WERI-Rb-1 (cell line): ENCODE measurements around the gene CCDC50.

Experiments
- DNase-seq: peaks from one replicate; pipeline ENCODE4 v3.0.0-alpha.2; 2020
- H3K27ac ChIP-seq: fragments of 250-450 bp; sonication (Bioruptor Pico); 2 replicates; pipeline ENCODE4 v1.5.1; 2020; ENCODE audit warnings: mild to moderate bottlenecking, moderate library complexity
- H3K27me3 ChIP-seq: fragments of 250-450 bp; sonication (Bioruptor Pico); 2 replicates; pipeline ENCODE4 v1.5.1; 2021; ENCODE audit warnings: mild to moderate bottlenecking, low read depth, moderate library complexity; ENCODE audit not compliant: insufficient read depth, severe bottlenecking
- H3K36me3 ChIP-seq: fragments of 250-450 bp; sonication (Bioruptor Pico); 2 replicates; pipeline ENCODE4 v1.5.1; 2020; ENCODE audit warnings: mild to moderate bottlenecking, moderate library complexity
- H3K4me3 ChIP-seq: 2 replicates; pipeline ENCODE4 v1.5.1; 2011; ENCODE audit warnings: low read depth, mild to moderate bottlenecking, control low read depth, low read length
- H3K9me3 ChIP-seq: fragments of 250-450 bp; sonication (Bioruptor Pico); 2 replicates; pipeline ENCODE4 v1.5.1; 2021; ENCODE audit warnings: mild to moderate bottlenecking, moderate library complexity; ENCODE audit not compliant: severe bottlenecking
- TF ChIP-seq, protein P1 (sequence below): IDR thresholded peaks from 2 replicates; pipeline ENCODE4 v1.5.1; 2011; ENCODE audit warnings: low read depth, mild to moderate bottlenecking, control low read depth, inconsistent platforms, low read length

The CCDC50 gene

DNA sequence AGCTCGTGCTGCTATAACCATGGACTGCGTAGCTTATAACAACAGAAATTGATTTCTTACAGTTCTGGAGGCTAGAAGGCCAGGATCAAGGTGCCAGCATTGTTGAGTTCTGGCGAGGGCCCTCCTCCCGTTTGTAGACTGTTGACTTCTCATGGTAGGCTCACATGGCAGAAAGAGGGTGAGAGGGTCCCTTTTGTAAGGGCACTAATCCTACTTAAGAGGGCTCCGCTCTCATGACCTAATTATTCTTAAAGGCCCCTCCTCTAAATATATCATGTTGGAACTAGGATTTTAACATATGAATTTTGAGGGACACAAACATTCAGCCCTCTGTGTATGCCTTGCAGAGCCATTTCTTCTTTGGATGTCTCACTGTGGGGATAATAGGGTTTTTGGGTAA lies 103.0 kb downstream of the CCDC50 start:
- TF ChIP-seq, protein P1, sequence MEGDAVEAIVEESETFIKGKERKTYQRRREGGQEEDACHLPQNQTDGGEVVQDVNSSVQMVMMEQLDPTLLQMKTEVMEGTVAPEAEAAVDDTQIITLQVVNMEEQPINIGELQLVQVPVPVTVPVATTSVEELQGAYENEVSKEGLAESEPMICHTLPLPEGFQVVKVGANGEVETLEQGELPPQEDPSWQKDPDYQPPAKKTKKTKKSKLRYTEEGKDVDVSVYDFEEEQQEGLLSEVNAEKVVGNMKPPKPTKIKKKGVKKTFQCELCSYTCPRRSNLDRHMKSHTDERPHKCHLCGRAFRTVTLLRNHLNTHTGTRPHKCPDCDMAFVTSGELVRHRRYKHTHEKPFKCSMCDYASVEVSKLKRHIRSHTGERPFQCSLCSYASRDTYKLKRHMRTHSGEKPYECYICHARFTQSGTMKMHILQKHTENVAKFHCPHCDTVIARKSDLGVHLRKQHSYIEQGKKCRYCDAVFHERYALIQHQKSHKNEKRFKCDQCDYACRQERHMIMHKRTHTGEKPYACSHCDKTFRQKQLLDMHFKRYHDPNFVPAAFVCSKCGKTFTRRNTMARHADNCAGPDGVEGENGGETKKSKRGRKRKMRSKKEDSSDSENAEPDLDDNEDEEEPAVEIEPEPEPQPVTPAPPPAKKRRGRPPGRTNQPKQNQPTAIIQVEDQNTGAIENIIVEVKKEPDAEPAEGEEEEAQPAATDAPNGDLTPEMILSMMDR, result no peak
- no peak for DNase-seq
- Histone ChIP-seq H3K36me3 (no peaks in the 10 kb centered on the region), H3K27ac (no peak overlapping the region), H3K27me3 (no peaks in the 10 kb centered on the region), H3K9me3 (no peaks in the 10 kb centered on the region), H3K4me3 (no peak overlapping the region)

DNA sequence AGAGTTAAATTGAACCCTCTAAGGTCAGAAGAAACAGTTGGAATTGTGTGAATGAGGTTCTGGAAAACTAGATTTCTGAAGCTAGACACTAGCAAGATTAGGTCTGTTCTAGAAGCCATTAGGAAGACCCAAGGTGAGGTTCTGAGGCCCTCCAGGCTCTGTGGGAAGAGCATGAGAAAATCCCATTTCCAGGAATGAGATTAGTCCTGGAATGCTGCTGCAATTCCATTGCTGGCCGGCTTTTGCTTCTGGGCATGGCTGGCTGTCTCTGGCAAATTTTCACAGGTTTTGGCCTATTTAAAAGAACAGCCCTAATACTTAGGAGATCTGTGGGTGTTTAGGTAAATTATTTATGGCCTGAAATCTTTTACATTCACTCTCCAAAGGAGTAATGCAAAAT lies 104.8 kb downstream of the CCDC50 start:
- TF ChIP-seq, protein P1, result no peak
- no peak for DNase-seq
- Histone ChIP-seq H3K27me3 (no peaks in the 10 kb centered on the region), H3K36me3 (no peaks in the 10 kb centered on the region), H3K9me3 (no peaks in the 10 kb centered on the region), H3K27ac (no peak overlapping the region), H3K4me3 (no peak overlapping the region)

DNA sequence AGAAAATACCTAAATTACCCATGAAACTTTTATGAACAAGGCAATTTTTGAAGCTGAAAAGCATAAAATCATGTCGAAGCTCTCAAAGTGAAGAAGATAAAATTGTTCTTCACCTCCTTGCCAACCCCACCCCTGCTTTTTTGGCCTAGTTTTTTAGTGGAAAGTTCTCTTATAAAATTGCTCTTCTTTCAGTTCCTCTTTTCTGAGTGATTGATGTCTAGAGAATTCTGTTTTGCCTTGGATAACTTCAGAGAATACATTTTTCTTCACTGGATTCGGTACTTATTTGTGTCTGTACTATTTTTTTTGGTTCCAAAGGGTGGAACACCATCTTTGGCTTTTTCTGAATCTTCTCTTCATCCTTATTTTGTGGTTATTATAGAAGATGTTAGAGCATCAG lies 106.8 kb downstream of the CCDC50 start:
- no peaks in the 10 kb centered on the region for H3K36me3 ChIP-seq
- no peak overlapping the region for H3K27ac ChIP-seq
- H3K4me3 ChIP-seq, result no peak overlapping the region
- H3K27me3 ChIP-seq, result no peaks in the 10 kb centered on the region
- DNase-seq, result no peak
- TF ChIP-seq, protein P1, result no peak
- H3K9me3 ChIP-seq, result no peaks in the 10 kb centered on the region

DNA sequence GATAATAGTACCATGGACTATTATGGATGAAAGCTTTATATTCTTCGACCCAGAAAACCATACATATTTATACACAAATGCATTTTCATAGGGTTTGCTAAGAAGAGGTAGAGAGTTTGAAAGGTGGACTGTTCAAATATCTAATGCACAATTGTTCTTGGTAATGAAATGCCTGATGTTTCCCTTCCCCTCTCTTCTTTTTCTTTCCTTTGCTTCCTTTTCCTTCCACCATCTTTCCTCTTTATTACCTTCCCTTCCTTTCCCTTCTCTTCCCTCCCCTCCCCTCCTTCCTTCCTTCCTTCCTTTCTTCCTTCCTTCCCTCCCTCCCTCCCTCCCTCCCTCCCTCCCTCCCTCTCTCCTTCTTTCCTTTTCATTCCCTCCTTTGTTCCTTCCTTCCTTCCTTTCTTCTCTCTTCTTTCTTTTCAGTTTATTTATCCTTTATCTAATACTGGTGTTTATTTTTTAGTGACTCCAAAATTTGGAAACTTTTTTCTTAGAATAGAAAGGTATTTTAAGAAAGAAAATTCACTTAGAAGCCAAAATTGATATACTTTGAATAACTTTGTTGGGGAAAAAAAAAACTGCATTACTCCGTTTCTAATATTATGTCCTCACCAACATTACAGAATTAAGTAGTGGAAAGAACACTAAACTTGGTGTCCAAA lies 109.1 kb downstream of the CCDC50 start:
- H3K36me3 ChIP-seq, result no peaks in the 10 kb centered on the region
- DNase-seq, result no peak
- TF ChIP-seq, protein P1, result no peak
- no peak overlapping the region for H3K4me3 ChIP-seq
- no peak overlapping the region for H3K27ac ChIP-seq
- no peaks in the 10 kb centered on the region for H3K9me3 ChIP-seq
- no peaks in the 10 kb centered on the region for H3K27me3 ChIP-seq

DNA sequence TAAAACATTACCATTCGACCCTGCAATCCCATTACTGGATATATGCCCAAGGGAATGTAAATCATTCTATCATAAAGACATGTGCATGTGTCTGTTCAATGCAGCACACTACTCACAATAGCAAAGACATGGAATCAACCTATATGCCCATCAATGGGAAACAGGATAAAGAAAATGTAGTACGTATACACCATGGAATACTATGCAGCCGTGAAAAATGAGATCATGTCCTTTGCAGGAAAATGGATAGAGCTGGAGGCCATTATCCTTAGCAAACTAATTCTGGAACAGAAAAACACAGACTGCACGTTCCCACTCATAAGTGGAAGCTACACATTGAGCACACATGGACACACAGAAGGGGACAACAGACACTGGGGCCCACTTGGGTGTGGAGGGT lies 111.3 kb downstream of the CCDC50 start:
- no peak for DNase-seq
- no peaks in the 10 kb centered on the region for H3K36me3 ChIP-seq
- H3K9me3 ChIP-seq, result no peaks in the 10 kb centered on the region
- H3K4me3 ChIP-seq, result no peak overlapping the region
- H3K27me3 ChIP-seq, result no peaks in the 10 kb centered on the region
- H3K27ac ChIP-seq, result no peak overlapping the region
- TF ChIP-seq, protein P1, result no peak

DNA sequence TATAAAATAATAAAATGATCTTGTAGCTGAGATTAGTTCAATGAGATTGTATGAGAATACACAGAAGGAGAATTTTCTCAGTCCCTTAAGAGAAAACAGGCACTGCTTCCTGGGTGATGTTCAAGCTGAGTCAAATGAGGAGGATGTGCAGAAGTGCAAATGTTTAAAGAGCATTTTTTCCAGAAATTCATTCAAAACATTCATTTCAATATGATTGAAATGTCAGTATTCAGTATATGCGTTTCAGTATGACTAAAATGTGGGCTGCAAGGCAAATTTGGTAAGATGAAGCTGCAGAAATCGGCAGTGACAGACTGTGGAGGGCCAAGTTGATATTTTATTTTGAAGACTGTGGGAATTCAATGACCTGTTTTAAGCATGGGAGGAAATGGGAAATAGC lies 112.5 kb downstream of the CCDC50 start:
- H3K27me3 ChIP-seq, result no peaks in the 10 kb centered on the region
- H3K4me3 ChIP-seq, result no peak overlapping the region
- no peaks in the 10 kb centered on the region for H3K9me3 ChIP-seq
- H3K27ac ChIP-seq, result no peak overlapping the region
- TF ChIP-seq, protein P1, result no peak
- H3K36me3 ChIP-seq, result no peaks in the 10 kb centered on the region
- DNase-seq, result no peak
